Measurements from ENCODE around the gene PCDHGA11.

GRCh38 chr5:141402553-141403243 lies 18.2 kb upstream of the PCDHGA11 start, which contains the start of gene PCDHGA9:
- no peak for TF ChIP-seq CTCF (IDR thresholded peaks at IDR 0.05; ENCODE audit: insufficient read depth, low read length, poor library complexity, severe bottlenecking)
- TF ChIP-seq EZH2phosphoT487 (conservative IDR thresholded peaks at IDR 0.05; ENCODE audit: low read length), result no peak
